ENCODE measurements around the gene PRRT4. TPM values are rescaled to one million over a fixed set of nuclear protein-coding genes. Genes with fewer than 3 reads are reported as not detected.

Gene PRRT4
- total and polyA plus RNA-seq, 2 donors (not counting 1 experiment from before 2014, with no cell fraction given), result under 0.01 to 0.03 TPM

DNA sequence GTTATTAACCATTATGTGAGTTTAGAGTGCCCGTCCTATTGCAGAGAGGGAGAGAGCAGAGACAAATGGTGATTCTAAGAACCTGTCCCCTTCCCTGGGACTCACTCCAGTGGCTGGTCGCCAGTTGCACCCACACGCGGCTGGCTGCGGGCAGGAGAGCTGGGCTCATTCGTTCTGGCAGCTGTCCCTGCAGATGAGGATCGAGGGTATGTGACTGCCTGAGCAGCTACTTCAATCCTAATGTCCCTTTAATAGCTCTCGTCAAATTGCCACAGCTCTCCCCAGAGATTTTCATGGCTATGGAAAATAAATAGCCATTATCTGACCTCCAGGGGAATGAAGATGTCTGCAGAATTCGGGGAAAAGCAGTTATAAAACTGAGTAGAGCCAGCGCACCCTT, 59.4 kb downstream of the PRRT4 start:
- H3K27ac ChIP-seq (ENCODE audit: insufficient read depth, low read length), result no peak overlapping the region
- H3K36me3 ChIP-seq (ENCODE audit: control insufficient read depth, insufficient read depth, low read length), result peaks cover 4% of the 10 kb centered on the region
- TF ChIP-seq EZH2 (IDR thresholded peaks at IDR 0.05; ENCODE audit: low read length, missing control alignments), result no peak
- TF ChIP-seq, protein P1, sequence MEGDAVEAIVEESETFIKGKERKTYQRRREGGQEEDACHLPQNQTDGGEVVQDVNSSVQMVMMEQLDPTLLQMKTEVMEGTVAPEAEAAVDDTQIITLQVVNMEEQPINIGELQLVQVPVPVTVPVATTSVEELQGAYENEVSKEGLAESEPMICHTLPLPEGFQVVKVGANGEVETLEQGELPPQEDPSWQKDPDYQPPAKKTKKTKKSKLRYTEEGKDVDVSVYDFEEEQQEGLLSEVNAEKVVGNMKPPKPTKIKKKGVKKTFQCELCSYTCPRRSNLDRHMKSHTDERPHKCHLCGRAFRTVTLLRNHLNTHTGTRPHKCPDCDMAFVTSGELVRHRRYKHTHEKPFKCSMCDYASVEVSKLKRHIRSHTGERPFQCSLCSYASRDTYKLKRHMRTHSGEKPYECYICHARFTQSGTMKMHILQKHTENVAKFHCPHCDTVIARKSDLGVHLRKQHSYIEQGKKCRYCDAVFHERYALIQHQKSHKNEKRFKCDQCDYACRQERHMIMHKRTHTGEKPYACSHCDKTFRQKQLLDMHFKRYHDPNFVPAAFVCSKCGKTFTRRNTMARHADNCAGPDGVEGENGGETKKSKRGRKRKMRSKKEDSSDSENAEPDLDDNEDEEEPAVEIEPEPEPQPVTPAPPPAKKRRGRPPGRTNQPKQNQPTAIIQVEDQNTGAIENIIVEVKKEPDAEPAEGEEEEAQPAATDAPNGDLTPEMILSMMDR (conservative IDR thresholded peaks at IDR 0.05 in 1 of 2, IDR thresholded peaks at IDR 0.05 in 1 of 2; ENCODE audit: low read depth in 1 of 2, low read length in 2 of 2), result no peak
- H3K79me2 ChIP-seq (ENCODE audit: control insufficient read depth, insufficient read depth, low read length), result no peaks in the 10 kb centered on the region
- H3K27me3 ChIP-seq (ENCODE audit: control insufficient read depth, insufficient read depth, low read length), result no peaks in the 10 kb centered on the region
- DNase-seq (ENCODE audit: low read depth in 2 of 2), result peak in 1 of 2 donors; percentile 11
- H3K4me1 ChIP-seq (ENCODE audit: control insufficient read depth, extremely low read depth, insufficient read depth, low read length), result no peaks in the 10 kb centered on the region
- no peak overlapping the region for H3K4me3 ChIP-seq (replicated peaks in 1 of 4; ENCODE audit: control extremely low read depth in 1 of 4, insufficient read depth in 1 of 4, low read depth in 3 of 4, low read length in 4 of 4)
- H3K4me2 ChIP-seq (ENCODE audit: extremely low read depth, insufficient read depth, low read length), result no peak overlapping the region
- H3K9ac ChIP-seq (ENCODE audit: insufficient read depth, low read length), result no peak overlapping the region
- no peaks in the 10 kb centered on the region for H3K9me3 ChIP-seq (ENCODE audit: control insufficient read depth, insufficient read depth, low read depth, low read length)
- no peak overlapping the region for H2AFZ ChIP-seq (ENCODE audit: low read length)
- no peaks in the 10 kb centered on the region for H4K20me1 ChIP-seq (ENCODE audit: control insufficient read depth, extremely low read depth, insufficient read depth, low read length)

Other genes with a start within 250 kb of the PRRT4 start
- gene LEP, start 120.4 kb downstream of the PRRT4 start, total RNA-seq, result 0.26 and 2.8 TPM in 2 replicates
- gene LEP, start 120.4 kb downstream of the PRRT4 start, polyA plus RNA-seq, result 0.36 TPM in 1 of 2 replicates, not detected in the other
- gene RBM28, start 17.8 kb downstream of the PRRT4 start, total RNA-seq, result 9.5 and 11.2 TPM in 2 replicates
- 22.9 and 24.3 TPM in 2 replicates for gene RBM28, start 17.8 kb downstream of the PRRT4 start, polyA plus RNA-seq
- gene IMPDH1, start 48.3 kb upstream of the PRRT4 start, total RNA-seq, result 42.9 and 56.5 TPM in 2 replicates
- gene IMPDH1, start 48.3 kb upstream of the PRRT4 start, polyA plus RNA-seq, result 30.2 and 36.1 TPM in 2 replicates
- 17.7 and 30.8 TPM in 2 replicates for gene HILPDA, start 94.2 kb upstream of the PRRT4 start, total RNA-seq
- 14.8 and 20.1 TPM in 2 replicates for gene HILPDA, start 94.2 kb upstream of the PRRT4 start, polyA plus RNA-seq
- gene METTL2B, start 115.1 kb upstream of the PRRT4 start, total RNA-seq, result 25.4 and 30.9 TPM in 2 replicates
- 25.5 and 28.8 TPM in 2 replicates for gene METTL2B, start 115.1 kb upstream of the PRRT4 start, polyA plus RNA-seq